ENCODE data around the gene RASSF9. TPM values are rescaled to one million over a fixed set of nuclear protein-coding genes. Genes with fewer than 3 reads are reported as not detected.

The RASSF9 gene
- total RNA-seq, 6 experiments from 2014 or later, result 0.31 to 0.77 (median 0.60) TPM

DNA sequence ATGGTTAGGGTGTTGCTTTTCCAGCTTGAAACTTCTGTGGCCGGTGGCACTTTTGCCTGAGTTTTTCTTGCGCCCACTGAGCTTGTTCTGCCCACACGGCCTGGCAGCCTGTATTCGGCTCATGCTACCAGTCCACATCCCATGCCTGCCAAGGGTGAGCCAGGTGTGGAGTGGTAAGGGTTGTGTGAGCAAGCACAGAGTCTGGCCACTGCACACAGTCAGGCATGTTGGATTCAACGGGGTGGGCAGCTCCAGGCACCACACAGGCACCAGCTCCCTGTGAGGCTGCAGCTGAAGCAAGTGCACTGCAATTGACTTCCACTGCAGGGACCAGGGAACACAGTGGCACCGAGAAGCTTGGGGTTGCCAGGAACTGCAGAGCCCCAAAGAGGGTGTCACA is 19.1 kb upstream of the RASSF9 start:
- no peak overlapping the region for H3K4me3 ChIP-seq
- TF ChIP-seq, protein P1, sequence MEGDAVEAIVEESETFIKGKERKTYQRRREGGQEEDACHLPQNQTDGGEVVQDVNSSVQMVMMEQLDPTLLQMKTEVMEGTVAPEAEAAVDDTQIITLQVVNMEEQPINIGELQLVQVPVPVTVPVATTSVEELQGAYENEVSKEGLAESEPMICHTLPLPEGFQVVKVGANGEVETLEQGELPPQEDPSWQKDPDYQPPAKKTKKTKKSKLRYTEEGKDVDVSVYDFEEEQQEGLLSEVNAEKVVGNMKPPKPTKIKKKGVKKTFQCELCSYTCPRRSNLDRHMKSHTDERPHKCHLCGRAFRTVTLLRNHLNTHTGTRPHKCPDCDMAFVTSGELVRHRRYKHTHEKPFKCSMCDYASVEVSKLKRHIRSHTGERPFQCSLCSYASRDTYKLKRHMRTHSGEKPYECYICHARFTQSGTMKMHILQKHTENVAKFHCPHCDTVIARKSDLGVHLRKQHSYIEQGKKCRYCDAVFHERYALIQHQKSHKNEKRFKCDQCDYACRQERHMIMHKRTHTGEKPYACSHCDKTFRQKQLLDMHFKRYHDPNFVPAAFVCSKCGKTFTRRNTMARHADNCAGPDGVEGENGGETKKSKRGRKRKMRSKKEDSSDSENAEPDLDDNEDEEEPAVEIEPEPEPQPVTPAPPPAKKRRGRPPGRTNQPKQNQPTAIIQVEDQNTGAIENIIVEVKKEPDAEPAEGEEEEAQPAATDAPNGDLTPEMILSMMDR (IDR thresholded peaks at IDR 0.05), result no peak
- no peak for TF ChIP-seq POLR2A (IDR thresholded peaks at IDR 0.05)
- H3K4me1 ChIP-seq, result no peaks in the 10 kb centered on the region
- 60% methylated on average over 1 of the region's 6 CpGs for whole genome bisulfite sequencing (ENCODE audit: insufficient coverage, low coverage, low lambda C conversion rate, missing lambda C conversion rate)
- DNase-seq, result no peak
- H3K9me3 ChIP-seq, result no peaks in the 10 kb centered on the region
- intact Hi-C loops (cut with DNase I), result no loop called here
- H3K27ac ChIP-seq, result no peak overlapping the region
- H3K27me3 ChIP-seq, result no peaks in the 10 kb centered on the region
- H3K36me3 ChIP-seq, result no peaks in the 10 kb centered on the region
- peak in 2 of 4 donors; percentile 18 to 33 for ATAC-seq

DNA sequence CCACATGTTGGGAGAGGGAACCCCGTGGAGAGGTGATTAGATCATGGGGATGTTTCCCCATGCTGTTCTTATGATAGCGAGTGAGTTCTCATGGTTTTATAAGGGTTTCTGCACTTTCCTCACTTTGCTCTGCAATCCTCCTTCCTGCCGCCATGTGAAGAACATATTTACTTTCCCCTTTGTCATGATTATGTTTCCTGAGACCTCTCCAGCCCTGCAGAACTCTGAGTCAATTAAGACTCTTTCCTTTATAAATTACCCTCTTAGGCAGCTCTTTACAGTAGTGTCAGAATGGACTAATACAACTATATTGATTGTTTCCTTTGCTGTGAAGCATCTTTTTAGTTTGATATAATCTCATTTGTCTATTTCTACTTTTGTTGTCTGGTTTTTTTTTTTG is 13.1 kb upstream of the RASSF9 start:
- Histone ChIP-seq H3K27me3 (no peaks in the 10 kb centered on the region), H3K4me3 (no peak overlapping the region), H3K9me3 (no peaks in the 10 kb centered on the region), H3K36me3 (no peaks in the 10 kb centered on the region), H3K27ac (no peak overlapping the region), H3K4me1 (no peaks in the 10 kb centered on the region)
- intact Hi-C loops (cut with DNase I), result no loop called here
- ATAC-seq, result no peak
- no peak for DNase-seq
- 37% methylated on average over 3 of the region's 3 CpGs for WGBS (ENCODE audit: insufficient coverage, low coverage, low lambda C conversion rate, missing lambda C conversion rate)
- TF ChIP-seq, protein P1 (IDR thresholded peaks at IDR 0.05), result no peak
- TF ChIP-seq POLR2A (IDR thresholded peaks at IDR 0.05), result no peak

DNA sequence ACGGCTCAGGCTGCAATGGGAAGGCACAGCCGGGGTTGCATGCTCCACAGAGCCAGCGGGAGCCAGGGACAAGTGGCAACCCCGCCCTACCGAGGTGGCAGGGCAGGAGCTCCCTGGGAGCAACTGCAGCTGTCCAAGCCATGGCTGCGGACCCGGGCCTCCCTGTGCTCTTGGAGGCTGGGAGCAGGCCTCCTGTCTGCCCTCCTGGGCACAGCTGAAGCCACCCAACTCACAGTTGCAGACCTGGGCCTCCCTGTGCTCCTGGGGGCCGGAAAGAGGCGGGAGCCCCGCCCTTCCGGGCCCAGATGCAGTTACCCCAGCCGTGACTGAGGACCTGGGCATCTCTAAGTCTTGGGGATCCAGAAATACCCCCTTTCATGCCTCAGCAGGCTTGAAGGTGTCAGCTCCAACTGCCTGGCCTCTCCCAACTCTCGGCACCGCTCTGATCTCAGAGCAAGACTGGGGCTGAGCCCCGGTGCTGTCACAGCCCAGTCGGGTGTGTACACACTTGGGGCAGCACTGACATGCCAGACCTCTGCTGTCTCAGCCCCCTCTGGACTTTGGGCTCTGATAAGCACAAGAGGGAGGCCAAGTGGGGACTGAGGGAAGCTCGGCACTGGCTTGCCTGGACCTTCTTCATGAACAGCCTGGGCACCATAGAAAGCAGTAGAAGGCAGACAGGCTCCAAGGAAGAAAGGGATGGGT is 7.5 kb upstream of the RASSF9 start:
- DNase-seq (no peak), ATAC-seq (peak in 1 of 4 donors; percentile 32)
- Histone ChIP-seq H3K4me1 (no peaks in the 10 kb centered on the region), H3K9me3 (no peaks in the 10 kb centered on the region), H3K27ac (no peak overlapping the region), H3K4me3 (no peak overlapping the region), H3K36me3 (no peaks in the 10 kb centered on the region), H3K27me3 (no peaks in the 10 kb centered on the region)
- TF ChIP-seq POLR2A (IDR thresholded peaks at IDR 0.05), result no peak
- TF ChIP-seq, protein P1 (IDR thresholded peaks at IDR 0.05), result no peak
- intact Hi-C loops (cut with DNase I), result no loop called here
- WGBS (ENCODE audit: insufficient coverage, low coverage, low lambda C conversion rate, missing lambda C conversion rate), result 81% methylated on average over 3 of the region's 17 CpGs

DNA sequence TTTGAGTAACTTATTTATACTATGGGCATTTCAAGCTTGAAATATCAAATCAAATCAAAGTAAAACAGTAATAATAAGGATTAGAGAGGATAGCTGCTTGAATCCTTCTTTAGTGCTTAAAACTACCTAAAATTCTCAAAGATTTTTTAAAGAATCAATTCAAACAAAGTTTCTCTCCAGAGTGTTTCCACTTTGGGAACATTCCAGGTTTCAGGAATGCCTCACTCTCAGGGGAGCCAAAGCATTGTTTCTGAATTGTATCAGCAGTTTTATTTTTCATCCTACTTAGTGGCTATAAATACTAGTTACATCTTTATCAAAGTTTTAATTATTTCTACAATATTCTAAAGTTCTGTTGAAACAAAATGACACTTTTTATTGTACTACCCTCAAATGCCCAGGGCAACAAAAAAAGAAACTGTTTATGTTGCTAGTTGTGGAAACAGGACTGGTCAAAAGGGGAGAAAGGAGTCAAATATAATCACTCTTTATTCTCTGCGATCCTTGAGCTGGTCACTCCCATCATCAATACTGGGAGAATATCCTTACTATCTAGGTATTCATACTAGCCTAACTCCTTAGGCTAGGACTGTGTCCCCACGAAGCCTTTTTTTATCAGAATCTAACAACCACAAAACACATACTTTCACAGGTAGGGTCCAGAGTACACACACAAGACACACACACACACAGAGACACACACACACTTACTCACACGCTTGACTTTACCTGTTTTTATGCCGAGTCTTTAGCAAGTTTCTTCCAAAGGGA is 598 bp downstream of the RASSF9 start:
- H3K9me3 ChIP-seq, result no peaks in the 10 kb centered on the region
- intact Hi-C loops (cut with DNase I), result no loop called here
- ATAC-seq (peak; percentile 29 to 53 (median 46)), DNase-seq (no peak)
- no peaks in the 10 kb centered on the region for H3K4me1 ChIP-seq
- peak overlapping the region; percentile 17 to 31 (median 28) for H3K27ac ChIP-seq
- peak overlapping the region; percentile 0 to 18 (median 8) for H3K4me3 ChIP-seq
- H3K36me3 ChIP-seq, result no peaks in the 10 kb centered on the region
- H3K27me3 ChIP-seq, result no peaks in the 10 kb centered on the region
- TF ChIP-seq, protein P1 (IDR thresholded peaks at IDR 0.05), result no peak
- TF ChIP-seq POLR2A (IDR thresholded peaks at IDR 0.05), result no peak
- 3% methylated on average over 4 of the region's 4 CpGs for WGBS (ENCODE audit: insufficient coverage, low coverage, low lambda C conversion rate, missing lambda C conversion rate)

Data from right lobe of liver (tissue), 6 donors.